ENCODE results near the gene LGALS4.
"Not testable (repeated sequence)": the region's sequence is repeated elsewhere in the genome, so short reads cannot be mapped to it uniquely, and the experiment has no call there.

The LGALS4 gene

DNA sequence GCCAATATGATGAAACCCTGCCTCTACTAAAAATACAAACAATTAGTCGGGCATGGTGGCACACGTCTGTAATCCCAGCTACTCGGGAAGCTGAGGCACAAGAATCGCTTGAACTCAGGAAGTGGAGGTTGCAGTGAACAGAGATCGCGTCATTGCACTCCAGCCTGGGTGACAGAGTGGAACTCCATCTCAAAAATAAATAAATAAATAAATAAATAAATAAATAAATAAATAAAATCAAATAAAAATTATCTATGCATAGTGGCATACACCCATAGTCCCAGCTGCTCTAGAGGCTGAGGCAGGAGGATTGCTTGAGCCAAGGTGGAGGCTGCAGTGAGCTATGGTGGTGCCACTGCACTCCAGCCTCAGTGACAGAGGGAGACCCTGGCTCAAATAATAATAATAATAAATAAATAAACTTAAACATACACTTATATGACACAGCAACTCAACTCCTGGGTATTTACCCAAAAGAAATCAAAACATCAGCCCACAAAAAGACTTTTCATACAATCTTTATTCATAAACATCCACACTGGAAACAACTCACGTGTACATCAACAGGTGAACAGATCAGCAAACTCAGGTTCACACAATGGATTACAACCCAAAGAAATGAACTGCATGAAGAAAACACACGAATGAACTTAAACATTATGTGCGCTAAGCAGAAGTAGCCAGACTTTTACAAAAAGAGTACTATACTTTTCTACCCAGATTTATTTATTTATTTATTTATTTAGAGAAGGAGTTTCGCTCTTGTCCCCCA lies 46.3 kb downstream of the LGALS4 start:
- DNase-seq, result no peak

DNA sequence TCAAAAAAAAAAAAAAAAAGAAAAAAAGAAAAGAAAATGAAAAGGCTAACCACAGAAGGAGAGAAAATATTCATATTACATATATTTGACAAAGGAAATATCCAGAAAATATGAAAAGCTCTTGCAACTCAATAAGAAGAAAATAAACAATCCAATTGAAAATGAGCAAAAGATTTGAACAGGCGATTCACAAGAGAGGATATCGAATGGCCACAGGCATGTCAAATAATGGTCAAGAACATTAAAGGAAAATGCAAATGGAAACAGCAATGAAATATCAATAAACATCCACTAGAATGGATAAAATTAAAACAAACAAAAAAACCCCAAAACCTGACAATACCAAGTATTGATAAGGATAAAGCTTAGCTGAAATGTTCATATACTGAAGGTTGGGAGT lies 47.5 kb downstream of the LGALS4 start:
- no peak for DNase-seq

DNA sequence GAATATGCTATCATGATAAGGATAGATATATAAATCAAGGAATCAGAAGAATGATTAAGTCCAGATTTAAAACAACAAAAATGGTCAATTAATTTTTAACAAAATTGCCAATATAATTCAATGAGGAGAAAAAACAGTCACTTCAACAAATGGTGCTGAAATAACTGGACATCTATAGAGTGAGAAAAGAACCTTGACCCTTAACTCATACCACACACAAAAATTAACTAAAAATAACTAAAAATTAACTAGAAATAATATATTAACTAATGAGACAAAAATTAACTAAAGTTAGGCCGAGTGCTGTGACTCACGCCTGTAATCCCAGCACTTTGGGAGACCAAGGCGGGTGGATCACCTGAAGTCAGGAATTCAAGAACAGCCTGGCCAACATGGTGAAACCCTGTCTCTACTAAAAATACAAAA lies 48.9 kb downstream of the LGALS4 start:
- DNase-seq, result no peak

DNA sequence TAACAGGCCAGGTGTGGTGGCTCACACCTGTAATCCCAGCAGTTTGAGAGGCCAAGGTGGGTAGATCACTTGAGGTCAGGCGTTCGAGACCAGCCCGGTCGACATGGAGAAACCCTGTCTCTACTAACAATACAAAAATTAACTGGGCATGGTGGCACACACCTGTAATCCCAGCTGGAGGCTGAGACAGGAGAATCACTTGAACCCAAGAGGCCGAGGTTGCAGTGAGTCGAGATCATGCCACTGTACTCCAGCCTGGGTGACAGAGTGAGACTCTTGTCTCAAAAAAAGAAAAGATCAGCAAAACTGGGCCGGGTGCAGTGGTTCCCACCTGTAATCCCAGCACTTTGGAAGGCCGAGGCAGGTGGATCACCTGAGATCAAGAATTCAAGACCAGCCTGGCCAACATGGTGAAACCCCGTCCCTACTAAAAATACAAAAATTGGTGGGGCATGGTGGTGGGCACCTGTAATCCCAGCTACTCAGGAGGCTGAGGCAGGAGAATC lies 50.8 kb downstream of the LGALS4 start:
- not testable (repeated sequence) for DNase-seq

DNA sequence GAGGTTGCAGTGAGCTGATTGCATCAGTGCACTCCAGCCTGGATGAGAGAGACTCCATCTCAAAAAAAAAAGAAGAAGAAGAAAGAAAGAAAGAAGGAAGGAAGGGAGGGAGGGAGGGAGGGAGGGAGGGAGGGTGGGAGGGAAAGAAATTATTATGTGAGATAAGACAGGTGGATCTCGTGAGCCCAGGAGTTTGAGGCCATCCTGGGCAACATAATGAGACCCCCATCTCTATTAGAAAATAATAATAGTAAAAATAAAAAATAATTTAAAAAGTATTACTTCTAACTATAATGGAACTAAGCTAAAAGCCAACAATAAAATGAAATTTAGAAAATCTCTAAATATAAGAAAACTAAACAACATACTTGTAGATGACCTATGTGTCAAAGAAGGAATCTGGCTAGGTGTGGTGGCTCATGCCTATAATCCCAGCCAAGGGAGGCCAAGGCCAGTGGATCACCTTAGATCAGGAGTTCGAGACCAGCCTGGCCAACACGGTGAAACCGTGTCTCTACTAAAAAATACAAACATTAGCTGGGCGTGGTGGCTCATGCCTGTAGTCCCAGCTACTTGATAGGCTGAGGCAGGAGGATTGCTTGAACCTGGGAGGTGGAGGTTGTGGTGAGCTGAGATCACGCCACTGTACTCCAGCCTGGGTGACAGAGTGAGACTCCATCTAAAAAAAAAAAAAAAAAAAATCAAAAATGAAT lies 51.8 kb downstream of the LGALS4 start:
- not testable (repeated sequence) for DNase-seq

DNA sequence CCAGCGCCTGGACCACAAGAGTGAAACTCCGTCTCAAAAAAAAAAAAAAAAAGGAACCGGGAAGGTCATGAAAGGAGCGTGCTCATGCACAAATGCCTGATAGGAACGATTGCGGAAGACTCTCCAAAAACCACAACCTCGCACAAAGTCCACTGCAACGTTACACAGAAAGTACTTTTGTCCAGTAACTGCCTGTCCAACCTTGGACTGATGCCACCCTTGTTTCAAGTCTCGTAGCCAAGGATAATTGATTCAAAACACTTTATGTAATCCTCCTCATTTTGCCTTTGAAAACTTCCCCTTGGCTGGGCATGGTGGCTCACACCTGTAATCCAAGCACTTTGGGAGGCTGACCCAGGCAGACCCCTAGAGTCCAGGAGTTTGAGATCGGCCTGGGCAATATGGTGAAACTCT lies 53.1 kb downstream of the LGALS4 start:
- DNase-seq, result no peak

DNA sequence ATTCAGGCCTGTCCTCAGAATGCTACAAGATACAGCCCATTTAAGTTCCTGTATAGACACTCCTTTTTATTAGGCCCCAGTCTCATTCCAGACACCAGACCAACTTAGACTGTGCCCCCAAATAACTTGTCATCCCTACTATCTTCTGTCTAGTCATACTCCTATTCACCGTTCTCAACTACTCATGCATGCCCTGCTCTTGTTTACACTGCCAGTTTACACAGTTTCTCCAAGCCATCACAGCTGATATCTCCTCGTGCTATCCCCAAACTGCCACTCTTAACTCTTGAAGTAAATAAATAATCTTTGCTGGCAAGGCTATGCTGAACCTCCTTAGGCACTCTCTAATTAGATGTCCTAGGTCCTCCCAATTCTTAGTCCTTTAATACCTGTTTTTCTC lies 58.5 kb downstream of the LGALS4 start:
- DNase-seq, result not testable (repeated sequence)

DNA sequence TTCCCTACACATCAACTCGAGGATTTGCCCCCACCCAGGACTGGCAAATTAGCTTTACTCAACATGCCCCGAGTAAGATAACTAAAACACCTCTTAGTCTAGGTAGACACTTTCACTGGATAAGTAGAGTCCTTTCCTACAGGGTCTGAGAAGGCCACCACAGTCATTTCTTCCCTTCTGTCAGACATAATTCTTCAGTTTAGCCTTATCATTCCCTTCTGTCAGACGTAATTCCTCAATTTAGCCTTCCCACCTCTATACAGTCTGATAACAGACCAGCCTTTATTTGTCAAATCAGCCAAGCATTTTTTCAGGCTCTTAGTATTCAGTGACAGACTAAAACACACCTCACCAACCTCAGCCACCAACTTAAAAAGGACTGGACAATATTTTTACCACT lies 59.0 kb downstream of the LGALS4 start:
- not testable (repeated sequence) for DNase-seq
